Hematopoietic multipotent progenitor cell treated with erythropoietin and hydrocortisone succinate and interleukin-3 and kit ligand, for 17 days (in vitro differentiated cells): ENCODE results near the gene RRBP1.
"Not testable (repeated sequence)": the region's sequence is repeated elsewhere in the genome, so short reads cannot be mapped to it uniquely, and the experiment has no call there.

Source experiments
- DNase-seq: peaks from one replicate; pipeline ENCODE4 v3.0.0-alpha.2; 2015; ENCODE audit warnings: low spot score

The RRBP1 gene

DNA sequence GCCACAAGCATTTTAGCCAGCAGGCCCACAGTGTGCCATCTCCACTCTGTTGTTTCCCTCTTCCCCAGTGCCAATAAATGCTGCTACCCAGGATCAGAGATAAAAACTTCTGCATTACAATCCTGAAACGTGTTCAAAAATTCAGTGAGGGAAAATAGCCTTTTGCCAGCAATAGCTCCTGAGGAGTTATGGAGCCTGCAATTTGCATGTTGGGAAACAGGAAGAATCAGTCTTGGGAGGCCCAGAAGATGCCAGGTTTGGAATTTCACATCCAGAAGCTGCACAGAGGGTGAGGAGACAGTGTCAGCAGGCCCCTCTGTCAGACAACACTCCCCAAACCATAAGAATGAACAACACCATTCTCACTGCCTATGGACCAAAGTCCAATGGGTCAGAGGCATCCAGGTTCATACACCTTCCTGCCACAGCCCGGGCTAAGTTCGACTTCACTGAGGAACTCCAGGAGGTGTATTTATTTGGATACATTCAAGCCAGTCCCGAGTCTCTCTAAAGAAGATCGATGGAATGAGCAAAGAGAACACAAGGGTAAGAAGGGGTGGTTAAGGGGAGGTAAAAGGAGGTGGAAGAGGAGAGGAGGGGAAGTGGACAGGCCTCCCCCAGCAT, 20.8 kb downstream of the RRBP1 start:
- DNase-seq: no peak

DNA sequence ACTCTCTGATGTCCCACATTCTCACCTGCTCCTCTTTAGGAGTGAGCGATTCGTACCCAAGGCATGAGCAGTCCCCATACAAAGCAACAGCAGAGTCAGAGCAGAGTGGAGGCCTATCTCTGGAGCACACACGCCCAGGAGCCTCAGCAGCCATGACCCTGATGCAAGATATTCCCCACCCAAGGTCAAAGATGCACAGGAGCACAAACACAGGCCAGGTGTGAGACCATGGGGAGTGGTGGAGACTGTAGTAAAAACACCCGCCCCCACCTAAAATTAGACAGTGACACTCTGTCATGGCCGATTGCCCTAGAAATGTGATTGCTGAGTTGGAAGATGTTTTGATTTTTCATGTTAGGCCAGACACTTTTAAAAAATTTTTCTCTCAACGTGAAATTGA, 21.4 kb downstream of the RRBP1 start:
- DNase-seq: no peak

DNA sequence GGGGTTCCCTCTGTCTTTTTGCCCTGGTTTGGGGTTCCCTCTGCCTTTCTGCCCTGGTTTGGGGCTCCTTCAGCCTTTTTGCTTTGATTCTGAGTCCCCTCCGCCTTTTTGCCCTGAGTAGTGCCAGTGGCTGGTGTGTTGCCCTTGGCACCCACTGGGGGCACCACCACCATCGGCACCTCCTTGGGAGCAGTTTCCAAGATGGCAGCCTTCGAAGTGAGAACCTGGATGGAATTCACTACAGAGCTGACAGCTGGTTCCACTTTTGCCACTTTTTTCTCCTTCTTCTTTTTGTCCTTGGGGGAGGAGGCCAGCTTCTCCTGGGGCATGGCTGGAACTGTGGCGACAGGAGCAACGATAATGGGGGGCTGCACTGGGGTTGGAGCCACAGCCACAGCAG, 22.2 kb downstream of the RRBP1 start:
- no peak for DNase-seq

DNA sequence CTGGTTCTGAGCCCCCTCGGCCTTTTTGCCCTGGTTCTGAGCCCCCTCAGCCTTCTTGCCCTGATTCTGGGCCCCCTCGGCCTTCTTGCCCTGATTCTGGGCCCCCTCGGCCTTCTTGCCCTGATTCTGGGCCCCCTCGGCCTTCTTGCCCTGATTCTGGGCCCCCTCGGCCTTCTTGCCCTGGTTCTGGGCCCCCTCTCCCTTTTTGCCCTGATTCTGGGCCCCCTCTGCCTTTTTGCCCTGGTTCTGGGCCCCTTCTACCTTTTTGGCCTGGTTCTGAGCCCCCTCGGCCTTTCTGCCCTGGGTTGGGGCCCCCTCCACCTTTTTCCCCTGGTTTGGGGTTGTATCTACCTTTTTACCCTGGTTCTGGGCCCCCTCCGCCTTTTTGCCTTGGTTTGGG, 22.7 kb downstream of the RRBP1 start:
- not testable (repeated sequence) for DNase-seq

DNA sequence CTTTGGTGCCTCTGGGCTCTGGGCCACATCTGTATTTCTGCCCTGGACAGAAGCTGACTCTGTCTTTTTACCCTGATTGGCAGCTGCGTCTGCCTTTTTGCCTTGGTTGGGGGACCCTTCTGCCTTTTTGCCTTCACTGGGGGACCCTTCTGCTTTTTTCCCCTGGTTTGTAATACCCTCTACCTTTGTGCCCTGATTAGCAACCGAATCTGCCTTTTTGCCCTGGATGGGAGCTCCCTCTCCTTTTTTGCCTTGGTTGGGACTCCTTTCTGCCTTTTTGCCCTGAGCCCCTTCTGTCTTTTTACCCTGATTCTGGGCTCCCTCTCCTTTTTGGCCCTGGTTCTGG, 23.4 kb downstream of the RRBP1 start:
- no peak for DNase-seq

DNA sequence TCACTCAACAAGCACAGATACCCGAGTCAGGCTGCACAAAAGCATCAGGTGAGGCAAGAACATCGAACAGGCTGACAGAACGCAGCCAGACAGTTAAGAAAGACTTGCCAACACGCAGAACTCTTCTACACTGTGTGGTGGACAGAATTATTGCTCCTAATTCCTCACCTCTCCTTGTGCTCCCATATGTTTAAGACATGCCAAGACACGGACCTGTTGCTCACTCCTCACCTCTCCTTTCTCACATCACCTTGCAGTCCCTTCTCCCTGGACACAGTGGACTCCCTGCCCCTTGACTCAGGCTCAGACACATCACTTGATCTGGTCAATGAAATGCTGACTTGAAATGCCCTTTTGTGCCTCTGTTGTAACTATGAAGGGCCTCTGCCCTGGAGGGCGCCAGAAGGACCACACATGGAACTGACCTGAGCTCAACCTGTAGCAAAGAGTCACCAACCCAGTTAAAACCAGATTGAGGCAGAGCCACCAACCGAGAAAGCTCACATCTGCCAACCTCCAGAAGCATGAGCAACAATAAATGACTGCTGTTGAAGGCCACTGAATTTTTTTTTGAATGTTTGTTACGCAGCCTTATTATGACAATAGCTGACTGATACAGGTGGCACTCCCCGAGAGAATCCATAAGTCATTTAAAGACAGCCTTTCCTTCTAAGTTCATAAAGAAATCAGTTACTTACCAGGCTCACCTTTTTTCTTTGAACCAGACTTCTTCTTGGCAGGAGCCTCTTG, 24.0 kb downstream of the RRBP1 start:
- DNase-seq: no peak

DNA sequence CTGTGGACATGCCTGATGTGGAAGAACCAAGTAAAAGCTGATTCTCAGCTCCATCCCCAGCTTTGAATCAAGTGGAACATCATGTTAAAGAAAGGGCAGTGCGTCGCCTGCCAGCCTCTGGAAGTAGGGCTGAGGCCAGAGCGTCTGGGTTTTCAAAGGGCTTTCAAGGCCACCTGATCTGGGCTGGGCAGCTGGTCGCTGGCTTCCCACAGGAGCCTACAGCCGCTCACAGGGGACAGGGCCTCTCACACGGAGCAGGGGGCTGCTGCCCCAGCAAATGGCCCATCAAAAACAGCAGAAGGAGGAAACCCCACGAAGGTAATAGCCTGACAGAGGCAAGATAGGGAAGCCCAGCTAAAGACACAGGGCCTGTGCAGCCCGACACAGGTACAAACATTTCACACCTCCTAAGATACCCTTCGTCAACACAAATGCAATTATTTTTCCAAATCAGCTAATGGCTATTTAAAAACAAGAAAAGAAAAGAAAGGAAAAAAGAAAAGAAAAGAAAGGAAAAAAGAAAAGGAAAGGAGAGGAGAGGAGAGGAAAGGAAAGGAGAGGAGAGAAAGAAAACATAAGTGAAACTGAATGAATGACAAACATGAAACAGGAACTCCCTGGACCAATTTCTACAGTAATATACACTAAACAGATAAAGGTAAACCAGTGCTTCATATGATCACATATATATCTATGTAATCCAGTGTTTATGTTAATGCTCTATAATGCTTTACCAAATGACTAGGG, 24.8 kb downstream of the RRBP1 start:
- no peak for DNase-seq

DNA sequence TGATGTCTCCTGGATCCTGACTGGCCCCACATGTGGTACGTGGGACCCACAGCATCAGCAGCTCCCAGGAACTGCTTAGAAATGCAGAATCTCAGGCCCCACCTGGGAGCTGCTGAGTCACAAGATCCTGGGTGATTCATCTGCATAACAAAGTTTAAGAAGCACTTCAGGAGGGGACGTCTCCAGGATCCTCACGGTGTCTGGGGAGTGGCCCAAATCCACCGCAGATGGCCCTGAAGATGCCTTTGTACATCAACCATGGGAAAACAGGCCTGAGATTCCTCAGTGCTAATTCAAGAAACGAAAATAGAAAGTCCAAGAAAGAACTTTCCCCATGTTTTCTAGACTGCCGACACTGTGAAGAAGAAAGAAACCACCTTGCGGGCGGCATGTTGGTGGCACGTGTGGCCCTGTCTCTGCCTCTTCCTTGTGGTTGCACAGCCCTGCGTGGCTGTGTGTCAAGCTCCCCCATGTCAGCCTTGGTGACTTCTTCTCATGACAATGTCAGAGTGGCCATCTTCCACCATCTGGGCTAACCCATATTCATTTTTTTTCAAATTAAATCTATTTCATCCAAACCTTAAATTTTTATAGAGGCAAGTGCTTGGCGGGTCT, 26.1 kb downstream of the RRBP1 start:
- DNase-seq: no peak

DNA sequence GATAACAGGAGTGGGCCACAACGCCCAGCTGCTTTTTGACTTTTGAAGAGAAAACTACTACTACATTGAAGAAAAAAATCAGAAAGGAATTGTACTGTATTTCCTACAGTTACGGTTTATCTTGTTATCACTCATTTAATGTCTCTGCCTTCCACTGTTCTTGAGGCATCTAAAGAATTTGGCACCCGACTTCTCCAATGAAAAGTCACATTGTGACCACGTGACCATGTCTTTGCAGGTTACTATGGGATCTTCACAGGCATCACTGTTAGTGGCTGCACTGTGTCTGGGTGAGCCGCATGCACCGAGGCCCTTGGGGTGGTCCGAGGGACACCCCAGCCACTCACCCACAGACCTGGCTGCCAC, 26.8 kb downstream of the RRBP1 start:
- no peak for DNase-seq

DNA sequence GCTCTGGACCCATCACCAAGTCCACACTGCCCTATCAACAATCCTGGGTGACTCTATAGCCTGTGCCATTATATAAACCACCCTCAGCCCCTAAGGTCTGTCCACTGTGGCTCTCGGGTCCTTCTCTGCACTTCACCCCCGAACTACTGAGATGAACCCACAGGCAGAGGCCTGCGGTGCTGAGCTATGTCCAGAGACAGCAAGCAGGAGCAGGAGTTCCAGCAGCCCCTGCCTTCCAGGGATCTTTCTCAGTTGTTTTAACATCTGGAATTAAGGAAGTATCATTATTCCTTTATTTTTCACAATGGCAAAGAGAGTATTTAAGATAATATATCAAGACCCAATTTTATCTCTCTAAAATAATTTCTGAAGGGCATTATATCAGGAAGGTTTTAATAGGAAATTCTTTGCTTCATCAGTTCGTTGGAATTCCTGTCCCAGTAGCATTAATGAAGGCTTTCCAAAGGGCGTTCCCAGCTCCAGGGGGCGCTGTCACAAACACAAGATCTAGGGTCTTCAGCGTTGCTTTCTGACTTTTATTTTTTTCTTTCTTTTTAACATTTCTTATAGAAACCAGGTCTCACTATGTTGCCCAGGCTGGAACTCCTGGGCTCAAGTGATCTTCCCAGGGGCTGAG, 27.3 kb downstream of the RRBP1 start:
- peak; percentile 21 for DNase-seq

DNA sequence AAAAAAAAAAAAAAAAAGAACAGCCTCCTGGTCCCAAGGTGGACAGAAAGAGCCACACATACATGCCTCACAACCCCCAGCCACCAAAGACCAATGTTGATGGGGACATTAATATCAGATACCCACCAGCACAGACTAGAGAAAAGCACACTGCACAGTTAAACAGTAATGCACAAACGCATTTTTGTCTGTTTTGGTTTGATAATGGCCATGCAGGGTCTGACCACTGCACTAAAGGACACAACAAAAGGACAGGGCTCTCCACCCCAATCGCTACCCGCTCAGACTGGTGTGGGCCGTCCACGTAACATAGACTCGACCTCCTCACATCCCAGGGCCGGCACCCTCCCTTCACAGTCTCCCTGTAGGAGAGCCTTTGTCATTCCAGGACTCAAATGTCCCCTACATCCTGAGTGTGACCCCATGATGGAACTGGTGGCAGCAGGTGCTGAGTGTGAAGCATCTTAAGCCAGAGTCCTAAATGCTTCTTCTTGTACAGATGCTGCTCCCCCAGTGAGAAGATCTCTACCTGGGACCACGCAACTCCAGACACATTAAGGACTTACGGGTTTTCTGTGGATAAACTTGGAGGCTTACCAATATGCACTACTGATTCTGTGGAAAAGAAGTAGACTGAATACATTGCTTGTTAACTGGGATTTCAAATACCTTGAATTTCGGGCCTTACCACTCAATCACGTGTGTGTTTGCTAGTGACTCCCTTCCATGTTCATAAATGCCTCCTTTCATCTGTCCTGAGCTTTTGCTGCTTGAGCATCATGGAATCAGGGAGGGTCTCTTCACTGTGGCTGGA, 28.0 kb downstream of the RRBP1 start:
- DNase-seq: no peak

DNA sequence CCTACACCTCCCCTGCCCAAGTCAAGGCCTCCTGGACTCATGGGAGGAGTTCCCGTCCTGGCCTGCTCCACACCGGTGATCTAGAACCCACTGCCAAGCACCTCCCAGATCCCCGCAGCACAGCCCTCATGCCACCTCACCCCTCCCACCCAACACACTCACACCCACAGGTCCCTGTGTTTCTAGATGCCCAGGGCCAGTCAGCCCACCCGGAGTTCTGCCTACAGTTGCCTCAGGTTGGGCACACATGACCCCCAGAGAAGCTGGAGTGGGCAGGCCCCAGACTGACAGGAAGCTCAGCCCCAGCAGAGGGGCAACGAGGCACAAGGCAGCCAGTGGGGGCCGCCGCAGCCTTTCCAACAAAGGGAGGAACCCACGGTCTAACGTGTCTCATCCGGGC, 29.6 kb downstream of the RRBP1 start:
- DNase-seq: no peak

DNA sequence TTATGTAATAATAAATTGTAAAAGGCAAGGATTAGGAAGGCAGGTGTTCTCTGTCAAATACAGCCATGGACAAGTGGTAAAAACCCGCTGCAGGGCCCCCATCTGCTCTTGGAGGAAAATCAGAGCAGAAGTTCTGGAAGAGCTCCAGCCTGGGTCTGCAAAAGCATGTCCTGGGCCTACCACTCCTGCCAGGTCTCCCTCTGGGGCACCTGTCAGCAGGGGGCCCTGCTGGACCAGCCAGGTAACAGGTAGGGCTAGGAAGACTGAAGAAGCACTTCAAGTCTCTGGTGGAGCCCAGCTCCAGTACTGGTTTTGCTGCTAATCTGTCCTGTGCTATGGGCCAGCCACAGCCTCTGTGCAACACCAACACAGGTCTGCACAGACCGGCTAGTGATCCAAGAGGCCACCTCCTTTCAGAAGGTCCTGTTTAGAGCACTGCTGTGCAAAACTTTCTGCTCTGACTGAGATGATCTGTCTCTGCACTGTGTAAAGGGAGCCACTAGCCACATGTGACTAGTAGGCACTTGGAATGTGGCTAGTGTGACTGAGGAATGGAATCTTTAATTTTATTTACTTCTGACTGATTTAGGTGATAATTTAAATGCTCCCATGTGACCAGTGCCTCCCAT, 30.2 kb downstream of the RRBP1 start:
- DNase-seq: no peak

DNA sequence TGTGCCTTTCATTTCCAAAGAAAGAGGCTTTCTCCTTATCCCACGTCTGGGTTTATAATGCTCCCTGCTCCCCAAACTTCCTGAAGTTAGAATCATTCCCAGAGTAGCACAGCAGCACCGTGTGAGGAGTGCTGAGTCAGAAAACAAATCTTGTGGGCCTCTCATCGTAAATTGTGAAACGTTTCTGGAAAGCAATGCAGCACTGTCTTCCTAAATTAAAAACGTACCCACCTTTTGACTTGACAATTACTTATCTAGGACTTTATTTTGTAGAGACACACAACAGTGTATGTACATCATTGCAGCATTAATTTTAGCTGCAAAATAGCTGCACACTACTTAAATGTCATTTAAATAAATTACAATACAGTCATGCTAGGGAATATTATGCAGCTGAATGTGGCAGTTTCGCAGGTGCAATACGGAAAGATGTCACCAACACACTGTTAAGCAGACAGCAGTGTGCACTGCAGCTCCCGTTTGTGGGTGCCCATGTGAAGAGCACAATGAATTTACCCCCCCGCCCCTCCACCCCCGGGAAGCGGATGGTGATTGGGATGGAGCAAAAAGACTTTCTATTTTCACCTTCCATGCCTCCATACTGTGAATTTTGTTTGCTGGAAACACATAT, 30.8 kb downstream of the RRBP1 start:
- DNase-seq: no peak

DNA sequence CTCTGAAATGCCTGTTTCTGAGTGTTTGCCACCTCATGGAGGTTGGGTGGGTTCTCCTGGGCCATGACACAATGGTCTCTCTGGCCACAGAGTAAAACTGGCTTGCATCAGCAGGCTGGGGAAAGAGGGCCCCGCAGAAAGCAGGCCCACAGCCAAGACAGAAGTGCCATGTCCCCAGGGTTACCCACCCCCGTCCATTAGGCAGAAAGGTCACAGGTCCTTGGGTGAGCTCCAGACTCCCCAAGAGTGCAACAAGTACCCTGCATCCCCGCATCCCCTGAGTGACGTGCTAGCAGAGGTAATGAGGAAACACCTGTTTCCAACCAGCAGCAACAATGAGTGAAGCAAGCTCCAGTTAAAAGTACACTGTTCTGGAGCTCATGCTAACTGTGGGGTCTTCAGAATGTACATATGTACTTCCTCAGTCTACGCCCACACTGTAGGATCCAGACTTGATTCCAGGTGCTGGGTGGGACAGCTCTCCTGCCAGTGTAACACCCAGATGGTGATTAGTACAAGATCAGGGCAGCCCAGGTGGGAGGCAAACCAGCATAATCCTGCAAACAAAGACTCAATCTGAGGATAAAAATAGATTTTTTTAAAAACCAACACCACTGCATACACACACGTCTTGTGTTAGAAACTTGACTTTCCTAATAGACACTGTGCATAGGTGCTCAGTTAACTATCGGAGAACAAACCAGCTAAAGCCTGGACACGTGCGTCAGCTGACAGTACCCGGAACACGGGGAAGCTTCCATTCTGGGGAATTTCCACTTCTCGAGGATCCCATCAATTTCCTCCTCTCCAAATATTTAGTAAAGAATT, 31.5 kb downstream of the RRBP1 start:
- no peak for DNase-seq

DNA sequence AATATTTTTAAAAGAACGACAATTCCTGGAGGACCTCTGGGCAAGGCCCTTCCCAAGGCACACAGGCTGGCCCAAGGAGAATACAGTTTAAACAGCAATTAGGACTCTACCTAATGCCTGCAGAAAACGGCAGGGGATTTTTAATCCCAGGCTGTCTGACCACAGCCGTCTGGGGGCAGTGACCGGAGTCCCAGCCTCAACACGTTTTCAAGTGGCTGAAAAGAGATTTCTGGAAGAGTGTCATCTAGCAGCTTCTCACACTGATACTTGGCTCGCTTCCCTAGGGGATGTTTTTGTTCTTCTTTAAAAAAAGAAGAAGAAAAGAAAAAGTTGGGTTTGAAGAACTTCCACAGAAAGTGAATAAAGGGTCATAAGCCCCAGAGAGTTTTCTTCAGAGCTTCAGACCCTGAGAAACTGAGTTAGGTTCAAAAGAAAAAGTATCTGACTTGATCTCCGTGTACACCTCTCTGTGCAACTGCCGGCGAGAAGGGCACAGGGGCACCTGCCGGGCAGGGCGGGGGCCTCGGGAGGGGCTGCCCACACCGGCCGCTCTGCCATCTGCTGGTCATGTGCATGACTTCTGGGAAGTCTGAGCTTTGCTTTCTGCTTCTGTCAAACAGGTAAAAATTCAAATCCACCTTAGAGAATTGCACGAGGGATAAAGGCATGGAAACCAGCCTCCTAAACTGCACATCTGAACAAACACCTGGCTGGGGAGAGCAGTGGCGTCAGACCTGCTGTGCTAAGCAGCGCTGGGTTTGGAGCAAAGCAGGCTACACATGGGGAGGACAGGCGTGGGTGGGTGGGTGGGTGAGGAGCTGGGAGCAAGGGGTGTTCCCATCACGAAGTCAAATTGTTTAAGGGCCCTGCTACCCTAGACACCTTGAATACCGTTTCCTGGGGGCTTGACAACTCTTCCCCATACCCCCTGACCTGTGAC, 33.0 kb downstream of the RRBP1 start:
- no peak for DNase-seq

DNA sequence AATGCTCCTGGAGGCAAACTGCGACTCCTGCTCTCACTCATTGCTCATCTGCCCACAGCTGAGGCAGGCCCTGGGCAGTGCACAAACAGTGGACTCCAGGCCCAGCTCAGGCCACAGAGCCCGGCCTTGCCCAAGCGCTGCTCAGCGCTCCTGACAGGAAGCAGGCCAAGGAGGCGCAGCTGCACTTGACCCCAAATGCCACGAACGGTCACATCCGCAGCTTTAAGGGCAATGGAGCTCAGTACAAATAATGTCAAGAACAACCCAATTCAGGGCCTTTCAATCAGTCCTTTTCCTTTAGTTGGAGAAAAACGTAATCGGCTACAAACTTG, 33.8 kb downstream of the RRBP1 start:
- DNase-seq: no peak

DNA sequence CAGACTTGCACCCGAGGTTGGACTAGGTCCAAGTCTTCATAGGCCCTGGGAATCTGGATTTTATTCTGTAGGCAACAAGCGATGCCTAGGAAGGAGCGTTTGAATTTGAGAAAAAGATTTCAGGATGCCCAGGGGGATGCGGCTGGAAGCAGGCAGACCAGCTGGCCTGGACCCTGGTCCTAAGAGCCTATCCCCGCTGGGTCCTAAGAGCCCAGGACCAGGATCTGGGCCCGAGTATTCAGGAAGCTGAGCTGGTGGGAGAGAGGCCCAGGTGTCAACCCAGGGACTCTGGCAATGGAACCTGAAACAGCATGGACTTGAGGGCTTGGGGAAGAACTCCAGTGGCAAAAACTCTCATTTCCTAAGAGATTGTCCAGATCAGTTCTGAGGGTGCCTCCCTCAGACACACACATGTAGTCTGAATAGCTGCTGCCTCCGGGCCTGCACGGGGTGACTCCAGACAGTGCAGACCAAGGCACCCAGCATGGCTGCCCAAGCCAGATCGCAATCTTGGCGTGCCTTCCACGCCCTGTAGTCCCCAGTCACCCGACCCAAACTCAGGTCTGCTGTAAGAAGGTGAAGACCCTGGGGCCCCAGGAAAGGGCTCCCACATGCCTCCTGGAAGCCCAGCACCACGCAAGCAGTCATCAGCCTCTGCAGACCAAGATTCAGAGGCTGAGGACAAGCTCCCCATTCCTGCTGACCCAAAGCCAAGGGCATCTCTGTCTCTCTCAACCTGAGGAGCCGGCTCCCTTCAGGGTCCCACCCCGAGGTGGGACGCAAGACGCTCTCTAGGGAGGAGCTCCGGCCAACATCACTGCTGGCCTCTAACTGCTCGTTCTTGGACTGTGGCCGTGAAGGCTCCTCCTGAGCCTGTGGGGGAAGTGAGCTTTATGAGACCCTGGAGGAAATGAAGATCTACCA, 34.4 kb downstream of the RRBP1 start:
- no peak for DNase-seq
